HL-60 (cell line): Measurements from ENCODE around the gene RELN.

ENCODE experiments used
- DNase-seq, 2 experiments: peaks; one replicate each; pipeline ENCODE4 v3.0.0-alpha.2; 2010 to 2020; ENCODE audit warnings: low read depth in 1 of 2, low spot score in 1 of 2
- H3K27ac ChIP-seq: fragments of 250-450 bp; sonication (Bioruptor Pico); replicated peaks from 2 replicates; pipeline ENCODE4 v1.5.1; 2020; ENCODE audit warnings: mild to moderate bottlenecking, moderate library complexity
- H3K27me3 ChIP-seq: fragments of 250-450 bp; sonication (Bioruptor Pico); 2 replicates; pipeline ENCODE4 v1.5.1; 2021; ENCODE audit warnings: mild to moderate bottlenecking, moderate library complexity; ENCODE audit not compliant: insufficient read depth, poor library complexity, severe bottlenecking
- H3K4me3 ChIP-seq: replicated peaks from 2 replicates; pipeline ENCODE4 v1.5.1; 2011; ENCODE audit warnings: mild to moderate bottlenecking, control low read depth, low read length; ENCODE audit not compliant: insufficient read depth
- GABPA ChIP-seq: IDR thresholded peaks from 2 replicates; pipeline ENCODE4 v1.6.1; 2012; ENCODE audit warnings: low read depth
- POLR2AphosphoS5 ChIP-seq: IDR thresholded peaks from 2 replicates; pipeline ENCODE4 v1.6.1; 2012; ENCODE audit warnings: low read depth
- SPI1 ChIP-seq: IDR thresholded peaks from 2 replicates; pipeline ENCODE4 v1.6.1; 2012; ENCODE audit warnings: low read depth, mild to moderate bottlenecking, borderline replicate concordance
- TF ChIP-seq, protein P1 (sequence below): IDR thresholded peaks from 2 replicates; pipeline ENCODE4 v1.6.1; 2012; ENCODE audit warnings: low read depth; ENCODE audit not compliant: insufficient replicate concordance
- TF ChIP-seq, protein P2 (sequence below): IDR thresholded peaks from one replicate; pipeline ENCODE4 v1.5.1; 2011; ENCODE audit warnings: low read length, control low read depth, inconsistent platforms; ENCODE audit not compliant: insufficient read depth

Gene RELN

DNA sequence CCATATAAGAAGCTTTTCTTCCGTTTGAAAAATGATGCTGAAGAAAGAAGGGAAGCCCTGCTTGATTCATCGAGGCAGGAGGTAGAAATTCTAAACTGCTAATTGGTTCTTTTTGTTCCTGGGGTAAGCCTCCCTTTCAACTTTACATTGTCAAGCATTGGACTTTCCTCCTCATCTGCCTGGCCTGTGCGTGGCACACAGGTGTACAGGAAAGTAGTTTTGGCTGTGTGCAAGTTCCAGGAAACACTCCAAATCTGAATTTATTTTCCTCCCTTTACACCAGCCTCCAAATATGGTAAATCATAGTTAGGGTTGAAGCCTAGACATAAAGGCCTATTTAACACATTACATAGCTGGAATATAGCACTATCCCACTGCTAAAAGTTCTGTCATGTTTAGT, 18.2 kb upstream of the RELN start:
- TF ChIP-seq, protein P1, sequence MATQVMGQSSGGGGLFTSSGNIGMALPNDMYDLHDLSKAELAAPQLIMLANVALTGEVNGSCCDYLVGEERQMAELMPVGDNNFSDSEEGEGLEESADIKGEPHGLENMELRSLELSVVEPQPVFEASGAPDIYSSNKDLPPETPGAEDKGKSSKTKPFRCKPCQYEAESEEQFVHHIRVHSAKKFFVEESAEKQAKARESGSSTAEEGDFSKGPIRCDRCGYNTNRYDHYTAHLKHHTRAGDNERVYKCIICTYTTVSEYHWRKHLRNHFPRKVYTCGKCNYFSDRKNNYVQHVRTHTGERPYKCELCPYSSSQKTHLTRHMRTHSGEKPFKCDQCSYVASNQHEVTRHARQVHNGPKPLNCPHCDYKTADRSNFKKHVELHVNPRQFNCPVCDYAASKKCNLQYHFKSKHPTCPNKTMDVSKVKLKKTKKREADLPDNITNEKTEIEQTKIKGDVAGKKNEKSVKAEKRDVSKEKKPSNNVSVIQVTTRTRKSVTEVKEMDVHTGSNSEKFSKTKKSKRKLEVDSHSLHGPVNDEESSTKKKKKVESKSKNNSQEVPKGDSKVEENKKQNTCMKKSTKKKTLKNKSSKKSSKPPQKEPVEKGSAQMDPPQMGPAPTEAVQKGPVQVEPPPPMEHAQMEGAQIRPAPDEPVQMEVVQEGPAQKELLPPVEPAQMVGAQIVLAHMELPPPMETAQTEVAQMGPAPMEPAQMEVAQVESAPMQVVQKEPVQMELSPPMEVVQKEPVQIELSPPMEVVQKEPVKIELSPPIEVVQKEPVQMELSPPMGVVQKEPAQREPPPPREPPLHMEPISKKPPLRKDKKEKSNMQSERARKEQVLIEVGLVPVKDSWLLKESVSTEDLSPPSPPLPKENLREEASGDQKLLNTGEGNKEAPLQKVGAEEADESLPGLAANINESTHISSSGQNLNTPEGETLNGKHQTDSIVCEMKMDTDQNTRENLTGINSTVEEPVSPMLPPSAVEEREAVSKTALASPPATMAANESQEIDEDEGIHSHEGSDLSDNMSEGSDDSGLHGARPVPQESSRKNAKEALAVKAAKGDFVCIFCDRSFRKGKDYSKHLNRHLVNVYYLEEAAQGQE: no peak
- H3K27ac ChIP-seq: no peak overlapping the region
- no peak overlapping the region for H3K4me3 ChIP-seq
- no peak for DNase-seq
- no peaks in the 10 kb centered on the region for H3K27me3 ChIP-seq

DNA sequence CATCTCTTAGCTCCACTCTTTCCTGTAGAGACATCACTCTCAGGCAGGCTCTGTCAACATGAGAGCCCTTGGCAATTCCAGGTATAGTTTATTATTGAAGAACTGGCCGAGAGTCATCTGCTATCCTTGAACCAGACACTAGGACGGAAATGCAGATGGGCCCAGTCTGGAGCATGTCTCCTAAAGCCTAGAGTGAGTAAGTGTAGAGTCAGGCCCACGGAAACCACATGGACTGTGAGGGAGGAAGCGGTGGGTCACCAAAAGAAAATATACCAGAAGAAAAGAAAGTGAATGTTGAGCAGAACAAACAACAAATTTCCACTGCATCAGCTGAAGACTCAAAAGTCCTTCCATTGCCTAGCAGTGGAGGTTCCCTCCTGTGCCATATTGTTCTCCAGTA, 15.7 kb upstream of the RELN start:
- no peak overlapping the region for H3K4me3 ChIP-seq
- H3K27ac ChIP-seq: no peak overlapping the region
- no peak for DNase-seq
- H3K27me3 ChIP-seq: no peaks in the 10 kb centered on the region
- TF ChIP-seq, protein P2, sequence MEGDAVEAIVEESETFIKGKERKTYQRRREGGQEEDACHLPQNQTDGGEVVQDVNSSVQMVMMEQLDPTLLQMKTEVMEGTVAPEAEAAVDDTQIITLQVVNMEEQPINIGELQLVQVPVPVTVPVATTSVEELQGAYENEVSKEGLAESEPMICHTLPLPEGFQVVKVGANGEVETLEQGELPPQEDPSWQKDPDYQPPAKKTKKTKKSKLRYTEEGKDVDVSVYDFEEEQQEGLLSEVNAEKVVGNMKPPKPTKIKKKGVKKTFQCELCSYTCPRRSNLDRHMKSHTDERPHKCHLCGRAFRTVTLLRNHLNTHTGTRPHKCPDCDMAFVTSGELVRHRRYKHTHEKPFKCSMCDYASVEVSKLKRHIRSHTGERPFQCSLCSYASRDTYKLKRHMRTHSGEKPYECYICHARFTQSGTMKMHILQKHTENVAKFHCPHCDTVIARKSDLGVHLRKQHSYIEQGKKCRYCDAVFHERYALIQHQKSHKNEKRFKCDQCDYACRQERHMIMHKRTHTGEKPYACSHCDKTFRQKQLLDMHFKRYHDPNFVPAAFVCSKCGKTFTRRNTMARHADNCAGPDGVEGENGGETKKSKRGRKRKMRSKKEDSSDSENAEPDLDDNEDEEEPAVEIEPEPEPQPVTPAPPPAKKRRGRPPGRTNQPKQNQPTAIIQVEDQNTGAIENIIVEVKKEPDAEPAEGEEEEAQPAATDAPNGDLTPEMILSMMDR: no peak
- TF ChIP-seq, protein P1: no peak
- no peak for TF ChIP-seq POLR2AphosphoS5
- no peak for TF ChIP-seq GABPA
- no peak for TF ChIP-seq SPI1

DNA sequence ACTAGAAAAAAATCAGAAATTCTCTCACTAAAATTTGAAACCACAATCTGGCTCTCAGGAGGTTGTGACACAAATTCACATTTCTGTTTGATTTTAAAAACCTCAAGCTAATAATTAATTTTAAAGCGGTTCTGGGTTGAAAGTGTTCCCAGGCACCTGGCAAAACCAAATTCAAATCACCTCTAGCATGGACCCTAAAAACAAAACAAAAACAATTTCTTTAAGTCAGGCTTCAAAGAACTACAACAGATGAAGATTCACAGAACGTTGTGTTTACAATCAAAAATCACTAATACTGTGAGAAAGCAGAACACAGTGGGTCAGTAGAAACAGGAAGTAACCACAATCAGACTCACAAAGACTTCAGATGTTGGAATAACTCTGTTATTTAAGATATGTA, 7.2 kb upstream of the RELN start:
- Histone ChIP-seq H3K4me3 (no peak overlapping the region), H3K27me3 (no peaks in the 10 kb centered on the region), H3K27ac (no peak overlapping the region)
- no peak for DNase-seq
- TF ChIP-seq POLR2AphosphoS5 (no peak), SPI1 (no peak), GABPA (no peak)
- TF ChIP-seq, protein P2: no peak
- TF ChIP-seq, protein P1: no peak

DNA sequence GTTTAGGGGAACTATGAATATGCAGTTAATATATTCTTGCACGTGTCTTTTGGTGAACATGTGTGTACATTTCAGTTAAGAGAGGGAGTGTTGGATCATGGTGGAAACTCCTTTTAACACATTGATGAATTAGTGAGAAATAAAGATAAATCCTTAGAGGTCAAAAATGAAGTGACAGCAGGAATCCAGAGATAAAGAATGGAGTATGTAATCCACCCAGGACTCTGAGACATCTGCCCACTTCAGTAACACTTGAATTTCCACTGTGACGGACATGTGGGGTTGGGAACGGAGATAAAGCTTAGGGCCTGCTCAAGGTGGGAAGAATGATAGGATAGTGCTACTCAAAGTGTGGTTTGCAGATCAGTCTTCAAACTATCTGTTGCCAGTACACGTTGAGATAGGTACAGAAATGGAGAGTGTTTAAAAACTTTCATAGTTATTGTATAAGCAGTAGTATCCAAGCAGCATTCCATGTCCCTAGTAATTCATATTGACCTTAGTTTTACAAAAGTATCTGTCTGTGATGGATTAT, 6.6 kb upstream of the RELN start:
- TF ChIP-seq SPI1 (no peak), GABPA (no peak), POLR2AphosphoS5 (no peak)
- TF ChIP-seq, protein P1: no peak
- TF ChIP-seq, protein P2: no peak
- H3K27me3 ChIP-seq: peaks cover 5% of the 10 kb centered on the region
- H3K4me3 ChIP-seq: no peak overlapping the region
- no peak overlapping the region for H3K27ac ChIP-seq
- no peak for DNase-seq
